H1 (cell line): ENCODE data around the gene TAF3. TPM values are rescaled to one million over a fixed set of nuclear protein-coding genes. Genes with fewer than 3 reads are reported as not detected.

Experiments
- ASH2L ChIP-seq: fragments of 200-600, 300-600 bp; sonication (generic); IDR thresholded peaks from one replicate; pipeline ENCODE4 v1.7.1; 2017; ENCODE audit warnings: low read length
- BACH1 ChIP-seq: IDR thresholded peaks from 2 replicates; pipeline ENCODE4 v1.6.1; 2012; ENCODE audit warnings: low read length, improper control_type of control experiment
- CBX5 ChIP-seq: fragments of 300-800, 300-1000 bp; sonication (generic); IDR thresholded peaks from 2 replicates; pipeline ENCODE4 v1.7.1; 2016; ENCODE audit warnings: antibody characterized with exemption, low read length, low read depth
- EGR1 ChIP-seq: IDR thresholded peaks from 2 replicates; pipeline ENCODE4 v1.6.1; 2011; ENCODE audit warnings: low read depth, low read length, borderline replicate concordance
- EP300 ChIP-seq, 2 experiments: IDR thresholded peaks; 1 replicate in 1 of 2; 2 replicates in 1 of 2; pipeline ENCODE4 v1.6.1; 2011 to 2012; ENCODE audit warnings: low read depth in 2 of 2, low read length in 2 of 2, mild to moderate bottlenecking in 2 of 2, borderline replicate concordance in 1 of 2, inconsistent platforms in 1 of 2, moderate library complexity in 1 of 2
- polyA plus RNA-seq, 7 experiments: library from polyadenylated mRNA; depleted of rRNA in 3 of 7; stranded (reverse) in 5 of 7; unstranded in 2 of 7; fragments of >200 nt in 5 of 7; fragments of 200-250 nt in 2 of 7; gene quantifications; 1 replicate in 5 of 7; 2 replicates in 1 of 7; 4 replicates in 1 of 7; pipeline versions ENCODE4 v1.2.1 to v1.2.3, GENCODE V29; 2011 to 2013; ENCODE audit warnings: missing spikeins in 2 of 7, mixed read lengths in 2 of 7
- total RNA-seq: library from RNA; stranded (reverse); fragmentation: NEBNext Ultra II Directional; extraction: Animal tissue kit (Norgen Biotek cat#: 25700); gene quantifications from 2 replicates; pipeline ENCODE4 v1.2.1, GENCODE V29; 2021

Gene TAF3
- total and polyA plus RNA-seq, 2 of the 8 experiments (the other 6 are each of a cell fraction or from before 2014, with no cell fraction given) = 1.5 to 11.2 TPM

DNA sequence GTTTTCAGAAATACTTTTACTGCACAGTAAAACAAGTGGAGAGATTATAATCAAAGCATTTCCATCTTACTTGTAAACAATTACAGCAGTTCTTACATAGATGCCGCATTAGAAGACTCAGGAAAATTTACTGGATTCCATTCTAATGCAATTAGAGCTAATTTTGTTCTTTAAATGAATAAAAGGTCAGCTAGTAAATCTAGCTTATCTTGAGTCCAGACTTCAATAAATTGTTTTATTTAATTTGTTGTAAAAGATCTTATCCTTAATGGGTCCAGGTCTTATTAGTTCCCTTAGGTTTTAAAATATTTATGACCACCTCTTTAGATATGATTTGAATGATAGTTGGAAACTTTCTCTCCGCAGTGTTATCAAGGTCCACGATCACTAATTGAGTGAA is 166.0 kb downstream of the TAF3 start (continued):
- TF ChIP-seq CBX5 = no peak
- TF ChIP-seq ASH2L = no peak
- TF ChIP-seq EGR1 = no peak
- no peak for TF ChIP-seq BACH1
- TF ChIP-seq EP300 (IDR thresholded peaks at IDR 0.05; ENCODE audit: borderline replicate concordance in 1 of 2, low read depth in 2 of 2, low read length in 2 of 2) = no peak
